GM19455 (cell line): ENCODE results near the gene C1orf159.
"Not testable (repeated sequence)": the region's sequence is repeated elsewhere in the genome, so short reads cannot be mapped to it uniquely, and the experiment has no call there.

ENCODE experiments used
- ATAC-seq: cut with Tn5 transposase; IDR thresholded peaks from one replicate; pipeline ENCODE4 v1.9.1; 2021; ENCODE audit not compliant: unreplicated experiment

The C1orf159 gene

DNA sequence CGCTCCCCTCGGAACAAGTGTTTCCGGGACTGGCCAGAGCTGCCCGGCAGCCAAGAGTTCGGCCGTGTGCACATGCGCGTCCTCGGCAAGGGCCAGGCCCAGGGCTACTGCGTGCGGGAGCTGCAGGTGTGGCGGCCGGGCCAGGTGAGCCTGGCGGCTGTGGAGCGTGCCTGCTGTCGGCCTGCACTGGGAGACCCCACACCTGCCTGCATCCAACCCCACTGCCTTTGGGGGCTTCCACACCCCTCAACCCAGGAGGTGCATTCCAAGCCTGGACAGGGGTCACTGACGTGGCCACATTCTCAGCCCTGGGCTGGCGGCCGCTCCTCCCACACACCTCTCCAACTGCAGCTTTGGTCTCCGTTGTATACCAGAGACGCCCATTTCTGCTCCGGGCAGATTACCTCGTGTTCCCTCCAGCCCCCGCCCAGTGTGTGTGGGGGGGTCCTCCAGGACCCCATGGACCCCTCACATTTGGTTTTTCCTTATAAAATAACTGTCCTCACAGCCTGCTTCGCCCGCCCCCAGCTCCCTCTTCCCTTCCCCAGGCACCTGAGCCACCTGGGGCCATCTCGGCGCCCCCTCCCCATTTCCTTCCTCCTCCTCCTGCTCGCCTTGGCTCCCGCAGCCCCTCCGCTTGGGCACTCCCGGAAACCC, 47.9 kb downstream of the C1orf159 start:
- no peak for ATAC-seq

DNA sequence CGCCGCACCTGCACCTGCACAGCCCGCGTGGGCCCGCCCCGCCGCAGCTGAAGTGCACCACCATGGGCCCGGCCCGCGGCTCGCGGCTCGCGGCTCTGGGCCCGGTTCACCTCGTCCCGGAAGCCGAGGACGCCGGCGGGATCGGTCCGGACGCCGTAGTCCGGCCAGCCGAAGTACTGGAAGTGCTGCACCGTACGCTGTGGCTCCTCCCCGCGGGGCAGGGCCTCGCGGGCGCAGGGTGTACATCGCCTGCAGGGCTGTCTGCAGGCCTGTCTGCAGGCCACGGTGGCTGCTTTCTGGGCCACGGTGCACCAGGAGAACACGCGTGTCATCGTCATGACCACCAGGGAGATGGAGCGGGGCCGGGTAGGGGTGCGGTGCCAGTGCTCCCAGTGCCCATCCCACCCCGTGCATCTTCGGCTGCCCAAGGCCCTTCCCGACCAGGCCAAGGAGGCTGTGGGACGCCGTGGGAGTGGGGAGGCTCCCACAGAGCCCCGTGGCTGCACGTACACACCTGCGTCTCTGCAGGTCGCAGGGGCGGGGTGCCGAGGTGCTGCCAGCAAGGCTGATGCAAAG, 48.5 kb downstream of the C1orf159 start:
- no peak for ATAC-seq

DNA sequence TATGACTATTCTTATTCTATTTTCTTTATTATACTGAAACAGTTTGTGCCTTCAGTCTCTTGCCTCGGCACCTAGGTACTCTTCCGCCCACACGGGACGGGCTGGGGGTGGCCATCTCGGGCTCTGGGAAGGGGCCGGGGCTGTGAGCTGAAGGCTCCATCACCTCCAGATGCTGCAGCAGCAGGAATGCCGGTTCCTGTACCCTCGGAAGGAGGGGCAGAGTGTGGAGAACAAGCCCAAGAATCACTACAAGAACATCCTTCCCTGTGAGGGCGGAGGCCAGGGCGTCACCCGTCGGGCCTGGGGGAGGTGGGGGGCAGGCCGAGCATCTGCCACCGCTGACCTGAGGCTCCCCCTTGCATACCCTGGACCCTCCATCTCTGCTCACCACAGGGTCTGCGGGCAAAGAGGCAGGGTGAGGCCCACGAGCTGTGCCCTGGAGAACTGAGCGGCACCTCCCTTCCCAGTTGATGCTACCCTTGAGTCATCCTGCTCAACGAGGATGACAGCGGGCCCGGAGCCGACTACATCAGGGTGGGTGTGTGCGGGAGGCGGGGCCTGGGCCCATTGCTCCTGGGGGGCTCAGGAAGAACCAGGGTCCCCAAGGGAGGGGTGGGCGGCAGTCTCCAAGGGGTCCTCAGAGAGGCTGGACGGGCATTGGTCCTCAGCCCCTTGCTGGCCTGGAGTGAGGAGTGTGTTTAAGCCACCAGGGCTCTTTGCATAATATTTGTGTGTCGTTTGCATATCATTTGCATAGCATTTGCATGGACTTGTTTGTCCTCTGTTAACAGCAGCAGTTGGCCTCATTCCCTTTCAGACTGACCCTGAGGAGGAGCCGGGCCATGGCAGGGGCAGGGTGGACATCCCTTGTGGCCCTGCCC, 49.2 kb downstream of the C1orf159 start:
- ATAC-seq = no peak

DNA sequence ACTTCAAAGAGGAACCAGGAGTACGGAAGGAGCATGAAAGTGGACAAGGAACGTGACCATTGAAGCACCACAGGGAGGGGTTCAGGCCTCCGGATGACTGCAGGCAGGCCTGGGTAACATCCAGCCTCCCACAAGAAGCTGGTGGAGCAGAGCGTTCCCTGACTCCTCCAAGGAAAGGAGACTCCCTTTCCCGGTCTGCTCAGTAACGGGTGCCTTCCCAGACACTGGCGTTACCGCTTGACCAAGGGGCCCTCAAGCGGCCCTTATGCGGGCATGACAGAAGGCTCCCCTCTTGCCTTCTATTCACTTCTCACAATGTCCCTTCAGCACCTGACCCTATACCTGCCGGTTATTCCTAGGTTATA, 50.0 kb downstream of the C1orf159 start:
- not testable (repeated sequence) for ATAC-seq

DNA sequence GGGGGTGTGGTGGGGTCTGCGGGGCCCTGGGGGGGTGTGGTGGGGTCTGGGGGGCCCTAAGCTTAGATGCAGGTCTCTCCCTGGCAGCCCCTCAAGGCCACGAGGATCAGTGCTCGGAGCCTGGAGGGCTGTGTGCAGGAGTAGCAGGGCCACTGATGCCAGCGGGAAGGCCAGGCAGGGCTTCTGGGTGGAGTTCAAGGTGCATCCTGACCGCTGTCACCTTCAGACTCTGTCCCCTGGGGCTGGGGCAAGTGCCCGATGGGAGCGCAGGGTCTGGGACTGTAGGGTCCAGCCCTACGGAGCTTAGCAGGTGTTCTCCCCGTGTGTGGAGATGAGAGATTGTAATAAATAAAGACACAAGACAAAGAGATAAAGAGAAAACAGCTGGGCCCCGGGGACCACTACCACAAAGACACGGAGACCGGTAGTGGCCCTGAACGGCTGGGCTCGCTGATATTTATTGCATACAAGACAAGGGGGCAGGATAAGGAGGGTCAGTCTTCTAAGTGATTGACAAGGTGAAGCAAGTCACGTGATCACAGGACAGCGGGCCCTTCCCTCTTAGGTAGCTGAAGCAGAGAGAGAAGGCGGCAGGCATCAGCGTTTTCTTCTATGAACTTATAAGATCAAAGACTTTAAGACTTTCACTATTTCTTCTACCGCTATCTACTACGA, 50.5 kb downstream of the C1orf159 start:
- no peak for ATAC-seq

DNA sequence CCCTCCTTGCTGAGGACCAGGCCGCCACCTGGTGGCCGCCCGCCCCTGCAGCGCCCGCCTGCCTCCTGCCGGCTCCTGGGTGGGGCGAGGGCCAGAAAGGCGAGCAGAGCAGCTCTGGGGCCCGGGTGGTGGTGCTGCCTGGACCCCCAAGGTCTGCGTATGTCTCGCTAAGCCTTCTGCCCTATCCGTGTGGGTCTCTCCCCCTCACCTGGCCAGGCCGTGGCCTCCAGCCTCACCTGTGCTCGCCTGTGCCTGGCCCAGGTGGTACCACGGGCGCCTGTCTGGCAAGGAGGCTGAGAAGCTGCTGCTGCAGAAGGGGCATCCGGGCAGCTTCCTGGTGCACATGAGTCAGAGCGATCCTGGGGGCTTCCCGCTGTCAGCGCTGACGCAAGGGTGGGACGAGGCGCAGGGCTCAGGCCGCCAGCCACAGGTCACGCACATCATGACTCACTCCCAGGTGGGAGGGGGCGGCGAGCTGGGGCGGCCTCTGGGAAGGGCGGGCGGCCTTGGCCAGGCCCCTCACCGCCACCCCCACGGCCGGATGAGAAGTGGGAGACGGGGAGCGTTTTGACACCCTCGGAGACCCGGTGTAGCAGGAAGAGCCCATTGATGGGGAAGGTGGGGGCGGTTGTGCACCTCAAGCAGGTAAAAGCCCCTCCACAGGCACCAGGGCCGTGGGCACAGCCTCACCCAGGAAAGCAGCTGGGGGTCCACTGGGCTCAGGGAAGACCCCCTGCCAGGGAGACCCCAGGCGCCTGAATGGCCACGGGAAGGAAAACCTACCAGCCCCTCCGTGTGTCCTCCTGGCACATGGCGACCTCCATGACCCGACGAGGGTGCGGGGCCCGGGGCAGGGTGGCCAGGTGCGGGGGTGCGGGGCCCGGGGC, 51.7 kb downstream of the C1orf159 start:
- ATAC-seq = peak; percentile 39

DNA sequence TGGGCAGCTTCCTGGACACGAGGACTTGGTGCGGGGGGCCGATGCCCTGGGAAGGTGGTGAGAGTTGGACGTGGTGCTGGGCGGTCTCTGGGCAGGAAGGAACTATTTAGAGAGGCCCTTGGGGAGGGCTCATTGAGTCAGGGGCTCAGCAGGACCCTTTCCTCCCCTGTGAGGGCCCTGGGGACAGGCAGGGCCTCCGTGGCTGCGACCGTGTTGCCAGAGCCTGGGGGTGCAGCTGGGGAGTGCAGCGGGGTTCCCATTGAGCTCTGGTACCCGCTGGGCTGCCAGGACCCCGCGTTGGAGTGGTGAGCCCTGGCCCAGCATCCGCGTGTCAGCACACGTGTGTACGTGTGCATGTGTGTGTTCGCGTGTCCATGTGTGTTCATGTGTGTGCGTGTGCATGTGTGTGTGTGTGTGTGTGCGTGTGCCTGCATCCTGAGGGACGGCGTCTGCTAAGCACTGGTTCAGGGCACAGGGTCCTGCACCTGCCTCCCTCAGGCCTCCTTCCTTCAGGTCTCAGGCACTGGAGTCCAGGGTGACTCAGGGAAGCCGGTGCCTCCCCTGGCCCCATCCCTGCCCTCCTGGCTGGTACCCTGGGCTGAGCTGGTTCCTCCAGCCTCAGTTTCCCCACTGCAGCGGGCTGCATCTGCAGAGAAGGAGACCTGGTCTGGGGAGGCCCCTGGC, 52.5 kb downstream of the C1orf159 start:
- no peak for ATAC-seq

DNA sequence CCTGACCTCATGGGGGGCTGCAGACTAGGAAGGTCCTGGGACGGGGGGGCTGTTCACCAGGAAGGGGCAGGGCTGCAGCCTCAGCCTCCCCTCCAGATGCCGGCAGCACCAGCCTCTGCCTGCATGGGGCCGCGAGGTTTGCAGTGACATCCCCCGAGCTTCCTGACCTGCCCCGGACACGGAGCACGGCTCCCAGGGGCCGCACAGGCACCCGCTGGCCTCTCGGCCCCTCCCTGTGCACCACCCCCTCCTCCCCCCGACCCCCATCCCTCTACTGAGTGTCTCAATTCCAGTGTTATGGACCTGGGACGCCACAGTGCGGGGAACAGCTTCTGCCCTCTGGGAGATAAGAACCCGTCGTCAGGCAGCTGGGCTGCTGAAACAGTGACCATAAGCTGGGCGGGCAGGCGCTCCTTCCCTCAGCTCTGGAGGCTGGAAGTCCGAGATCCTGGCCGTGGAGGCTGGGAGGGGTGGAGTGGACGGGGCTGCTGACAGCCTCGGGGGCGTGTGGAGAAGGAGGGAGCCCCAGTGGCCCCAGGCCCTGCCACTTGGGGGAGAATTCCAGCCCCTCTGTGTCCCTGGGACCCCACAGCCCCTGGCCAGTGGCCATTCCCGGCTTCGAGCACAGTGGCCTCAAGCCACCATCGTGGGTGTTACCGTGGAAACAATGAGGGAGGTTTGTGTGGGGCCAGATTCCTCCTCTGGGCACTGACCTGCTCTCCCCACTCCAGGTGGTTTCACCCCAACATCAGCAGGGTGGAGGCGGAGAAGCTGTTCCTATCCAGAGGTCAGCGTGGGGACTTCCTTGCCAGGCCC, 53.3 kb downstream of the C1orf159 start:
- no peak for ATAC-seq

DNA sequence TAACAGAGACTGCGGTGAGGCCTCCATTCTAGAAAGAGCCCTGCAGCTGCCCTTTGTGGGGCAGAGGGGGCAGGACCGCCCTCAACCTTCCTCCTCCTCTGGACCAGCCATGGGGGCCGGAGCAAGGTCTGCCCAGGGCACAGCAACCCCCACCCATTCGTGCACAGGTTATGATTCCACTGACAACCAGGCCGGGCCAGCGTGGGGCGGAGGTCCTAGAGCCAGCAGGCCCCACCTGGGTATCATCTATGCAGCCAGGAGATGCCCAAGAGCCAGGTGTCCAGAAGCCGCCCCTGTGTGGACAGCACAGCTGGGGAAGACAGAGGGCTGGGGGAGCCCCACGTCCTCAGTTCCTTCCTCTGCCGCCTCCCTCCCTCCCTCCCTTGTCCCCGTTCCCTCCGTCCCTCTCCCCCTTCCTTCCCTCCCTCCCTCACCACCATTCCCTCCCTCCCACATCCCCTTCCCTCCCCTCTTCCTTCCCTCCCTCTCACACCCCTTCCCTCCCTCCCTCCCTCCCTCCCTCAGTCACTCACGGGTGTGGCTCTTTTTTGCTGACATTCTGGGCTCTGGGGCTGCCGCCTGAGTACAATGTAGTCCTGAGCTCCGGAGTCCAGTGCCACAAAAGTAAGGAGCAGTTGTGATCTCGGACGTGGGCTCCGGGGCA, 54.1 kb downstream of the C1orf159 start:
- ATAC-seq = no peak

DNA sequence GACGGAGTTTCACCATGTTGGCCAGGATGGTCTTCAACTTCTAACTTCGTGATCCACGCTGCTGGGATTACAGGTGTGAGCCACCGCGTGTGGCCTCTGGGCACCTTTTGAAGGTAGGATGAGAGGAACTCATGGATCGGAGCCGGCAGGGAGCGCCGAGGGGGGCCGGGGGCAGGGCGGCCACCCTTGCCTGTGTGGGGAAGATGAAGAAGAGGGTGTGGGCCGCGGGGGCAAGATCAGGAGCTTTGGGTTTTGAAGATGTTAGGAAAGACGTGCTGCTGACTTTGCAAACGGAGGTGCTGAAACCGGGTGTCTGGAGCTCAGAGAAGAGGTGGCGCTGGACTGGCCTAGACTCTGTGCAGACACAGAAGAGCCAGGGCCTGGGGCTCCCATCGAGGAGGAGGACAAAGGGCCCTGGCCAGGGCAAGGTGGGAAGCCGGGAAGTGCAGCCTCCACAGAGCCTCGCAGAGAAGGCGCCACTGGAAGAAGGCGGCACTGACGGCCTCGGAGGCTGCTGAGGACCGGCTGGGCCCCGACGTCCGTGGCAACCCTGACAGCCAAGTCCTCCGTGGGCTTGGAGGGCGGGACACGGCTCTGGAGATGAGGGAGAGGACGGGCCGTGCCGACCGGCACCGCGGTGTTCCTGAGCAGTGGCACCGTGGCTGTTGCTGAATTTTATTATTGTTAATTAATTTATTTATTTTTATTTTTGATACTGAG, 55.4 kb downstream of the C1orf159 start:
- no peak for ATAC-seq

DNA sequence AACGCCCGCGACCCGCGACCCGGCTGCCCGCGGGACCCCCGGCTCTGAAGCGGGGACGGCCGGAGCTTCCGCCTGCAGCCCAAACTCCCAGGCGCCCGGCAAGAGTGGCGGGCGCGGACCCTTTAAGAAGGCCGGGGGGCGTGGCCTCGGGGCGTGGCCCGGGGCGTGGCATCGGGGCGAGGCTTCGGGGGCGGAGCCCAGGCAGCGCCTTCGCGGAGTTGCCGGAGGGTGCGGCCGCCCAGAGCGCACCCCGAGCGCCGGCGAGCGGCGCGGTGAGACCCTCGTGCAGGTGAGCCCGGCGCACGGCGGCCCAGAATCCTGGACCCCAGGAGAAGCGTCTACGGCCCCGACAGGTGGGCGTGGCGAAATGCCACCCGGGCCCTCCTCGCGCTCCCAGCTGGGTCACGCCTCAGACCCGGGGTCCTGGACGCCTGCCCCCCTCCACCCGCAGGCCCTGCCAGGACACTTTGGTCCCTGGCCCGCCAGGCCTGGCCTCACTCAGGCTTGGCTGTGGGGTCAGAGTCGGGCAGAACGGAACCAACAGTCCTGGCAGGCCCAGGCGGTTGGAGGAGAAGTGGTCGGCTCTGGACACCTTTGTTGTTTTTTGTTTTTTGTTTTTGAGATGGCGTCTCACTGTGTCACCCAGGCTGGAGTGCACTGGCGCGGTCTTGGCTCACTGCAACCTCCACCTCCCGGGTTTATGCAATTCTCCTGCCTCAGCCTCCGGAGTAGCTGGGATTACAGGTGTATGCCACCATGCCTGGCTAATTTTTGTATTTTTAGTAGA, 56.2 kb downstream of the C1orf159 start:
- peak; percentile 72 for ATAC-seq

DNA sequence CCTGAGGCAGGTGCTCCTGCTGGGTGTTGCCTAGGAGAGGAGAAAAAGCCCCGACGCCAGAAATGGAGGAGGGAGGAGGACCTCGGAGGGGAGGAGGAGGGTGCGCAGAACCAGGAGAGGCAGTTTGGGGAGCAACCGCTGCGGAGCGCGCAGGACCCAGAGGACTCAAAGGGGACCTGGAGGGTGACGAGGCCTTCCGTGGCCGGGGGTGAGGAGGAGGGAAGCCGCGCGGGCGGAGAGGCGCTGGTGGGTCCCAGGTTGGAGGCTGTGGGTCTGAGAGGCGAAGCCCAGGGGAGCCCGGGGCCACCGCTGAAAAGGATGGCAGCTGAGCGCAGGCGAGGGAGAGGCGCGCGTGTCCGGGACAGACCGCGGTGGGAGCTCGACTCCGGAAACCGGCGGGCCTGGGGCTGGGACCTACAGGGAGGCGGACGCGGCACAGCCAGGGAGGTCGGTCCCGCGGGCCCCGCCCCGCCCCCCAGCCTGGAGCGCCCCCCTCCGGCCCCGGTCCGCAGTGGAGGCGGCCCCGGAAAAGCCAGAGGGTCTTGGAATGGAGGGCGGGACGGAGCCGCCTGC, 56.9 kb downstream of the C1orf159 start:
- peak; percentile 38 for ATAC-seq

DNA sequence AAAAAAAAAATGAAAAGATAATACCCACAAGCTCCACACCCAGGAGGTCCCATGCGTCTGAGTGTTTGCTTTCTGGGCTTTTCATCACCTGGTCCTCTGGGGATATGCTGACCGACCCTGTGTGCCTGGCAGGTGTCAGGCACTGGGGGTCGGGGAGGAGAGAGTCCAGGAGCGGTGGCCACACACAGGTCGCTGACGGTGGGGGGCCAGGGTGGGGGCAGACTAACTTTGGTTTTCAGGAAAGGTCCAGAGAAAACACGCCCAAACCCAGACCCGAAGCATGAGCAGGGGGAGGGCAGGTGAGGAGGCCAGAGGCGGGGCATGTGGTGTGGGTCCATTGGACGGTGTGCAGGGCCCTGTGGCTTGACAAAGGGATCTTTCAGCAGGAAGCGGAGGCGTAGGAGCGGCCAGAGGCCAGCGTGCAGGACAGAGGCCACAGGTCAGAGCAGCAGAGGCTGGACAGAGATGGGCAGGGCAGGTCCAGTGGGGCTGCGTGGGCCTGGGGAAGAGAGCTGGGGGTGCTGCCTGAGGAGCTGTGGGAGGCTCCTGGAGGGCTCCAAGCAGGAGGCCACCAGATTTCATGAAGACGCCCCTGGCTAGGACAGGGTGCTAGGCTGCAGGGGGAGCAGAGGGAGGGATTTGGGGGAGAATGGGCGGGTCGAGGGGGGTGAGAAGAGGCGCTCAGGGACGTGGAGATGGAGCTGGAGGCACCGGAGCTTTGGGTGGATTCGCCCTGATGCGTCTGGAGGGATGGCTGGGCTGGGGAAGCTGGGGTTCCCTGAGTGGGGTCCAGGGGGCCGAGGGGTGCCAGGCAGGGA, 57.6 kb downstream of the C1orf159 start:
- ATAC-seq = no peak

DNA sequence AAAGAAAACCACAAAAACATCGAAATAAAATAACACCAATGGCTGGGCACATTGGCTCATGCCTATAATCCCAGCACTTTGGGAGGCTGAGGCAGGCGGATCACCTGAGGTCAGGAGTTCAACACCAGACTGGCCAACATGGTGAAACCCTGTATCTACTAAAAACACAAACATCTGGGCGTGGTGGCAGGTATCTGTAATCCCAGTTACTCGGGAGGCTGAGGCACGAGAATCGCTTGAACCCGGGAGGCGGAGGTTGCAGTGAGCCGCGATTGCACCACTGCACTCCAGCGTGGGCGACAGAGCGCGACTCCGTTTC, 58.2 kb downstream of the C1orf159 start:
- ATAC-seq = not testable (repeated sequence)

DNA sequence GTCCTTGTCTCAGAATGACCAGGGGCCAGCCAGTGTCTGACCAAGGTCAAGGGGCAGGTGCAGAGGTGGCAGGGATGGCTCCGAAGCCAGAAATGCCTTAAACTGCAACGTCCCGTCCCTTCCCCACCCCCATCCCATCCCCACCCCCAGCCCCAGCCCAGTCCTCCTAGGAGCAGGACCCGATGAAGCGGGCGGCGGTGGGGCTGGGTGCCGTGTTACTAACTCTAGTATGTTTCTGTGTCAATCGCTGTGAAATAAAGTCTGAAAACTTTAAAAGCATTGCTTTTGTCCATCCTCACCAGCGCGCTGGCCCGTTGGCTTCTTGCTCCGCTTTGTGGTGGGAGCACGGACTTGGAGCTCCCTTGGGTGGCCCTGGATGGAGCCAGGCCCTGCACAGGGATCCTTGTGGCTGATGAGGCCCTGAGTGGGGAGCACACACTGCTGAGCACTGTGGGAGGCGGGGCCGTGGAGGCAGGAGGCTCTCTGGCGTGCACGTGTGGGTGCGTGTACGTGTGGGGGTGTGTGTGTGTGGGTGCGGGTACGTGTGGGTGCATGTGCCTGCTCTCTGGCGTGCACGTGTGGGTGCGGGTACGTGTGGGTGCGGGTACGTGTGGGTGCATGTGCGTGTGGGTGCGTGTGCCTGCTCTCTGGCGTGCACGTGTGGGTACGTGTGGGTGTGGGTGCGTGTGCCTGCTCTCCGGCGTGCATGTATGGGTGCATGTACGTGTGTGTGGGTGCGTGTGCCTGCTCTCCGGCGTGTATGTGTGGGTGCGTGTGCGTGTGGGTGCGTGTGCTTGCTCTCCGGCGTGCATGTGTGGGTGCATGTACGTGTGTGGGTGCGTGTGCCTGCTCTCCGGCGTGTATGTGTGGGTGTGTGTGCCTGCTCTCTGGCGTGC, 59.8 kb downstream of the C1orf159 start:
- ATAC-seq = no peak
